ENCODE data around the gene GABARAPL2.
"Not testable (repeated sequence)": the region's sequence is repeated elsewhere in the genome, so short reads cannot be mapped to it uniquely, and the experiment has no call there.

GABARAPL2 gene

GRCh38 chr16:75566040-75566757, at the start of gene GABARAPL2:
Gene GABARAPL2 (plus strand): TSS chr16:75566379. CDS start chr16:75566487, 108 bp downstream.
- DNase-seq (ENCODE audit: low read depth), result peak; percentile 84

GRCh38 chr16:75519175-75519574, 47.0 kb upstream of the GABARAPL2 start:
- DNase-seq (ENCODE audit: low read depth), result no peak

DNA sequence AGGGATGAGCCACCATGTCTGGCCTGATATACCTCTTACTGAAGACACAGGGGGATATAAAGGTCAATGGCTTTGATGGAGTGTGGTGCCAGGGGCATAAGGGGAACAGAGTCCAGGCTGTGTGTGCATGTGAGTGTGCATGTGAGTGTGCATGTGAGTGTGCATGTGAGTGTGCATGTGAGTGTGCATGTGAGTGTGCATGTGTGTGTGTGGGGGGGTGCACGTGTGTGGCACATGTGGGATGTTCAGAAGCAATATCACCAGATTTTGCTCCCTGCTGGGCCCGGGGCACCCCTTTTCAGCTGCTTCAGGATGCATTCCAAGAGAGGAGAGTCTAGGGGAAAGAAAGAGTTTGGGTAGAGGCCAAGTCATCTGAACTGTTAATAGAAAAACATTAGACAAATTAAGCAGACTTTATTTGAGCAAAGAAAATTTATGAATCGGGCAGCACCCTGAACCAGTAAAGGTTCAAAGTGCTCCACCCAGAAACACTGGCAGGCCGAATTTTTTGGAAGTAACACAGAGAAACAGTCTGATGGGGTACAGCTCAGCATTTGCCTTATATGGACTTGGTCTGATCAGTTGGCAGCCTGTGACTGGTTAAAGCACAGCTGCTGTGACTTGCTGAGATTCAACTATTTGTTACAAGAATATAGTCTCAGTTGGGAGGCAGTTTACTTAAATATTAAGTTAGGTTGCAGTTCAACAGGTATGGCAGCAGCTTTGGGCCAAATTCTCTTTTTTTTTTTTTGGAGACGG, 40.0 kb upstream of the GABARAPL2 start:
- DNase-seq (ENCODE audit: low read depth), result no peak

GRCh38 chr16:75527825-75528299, 38.3 kb upstream of the GABARAPL2 start:
- DNase-seq (ENCODE audit: low read depth), result no peak

DNA sequence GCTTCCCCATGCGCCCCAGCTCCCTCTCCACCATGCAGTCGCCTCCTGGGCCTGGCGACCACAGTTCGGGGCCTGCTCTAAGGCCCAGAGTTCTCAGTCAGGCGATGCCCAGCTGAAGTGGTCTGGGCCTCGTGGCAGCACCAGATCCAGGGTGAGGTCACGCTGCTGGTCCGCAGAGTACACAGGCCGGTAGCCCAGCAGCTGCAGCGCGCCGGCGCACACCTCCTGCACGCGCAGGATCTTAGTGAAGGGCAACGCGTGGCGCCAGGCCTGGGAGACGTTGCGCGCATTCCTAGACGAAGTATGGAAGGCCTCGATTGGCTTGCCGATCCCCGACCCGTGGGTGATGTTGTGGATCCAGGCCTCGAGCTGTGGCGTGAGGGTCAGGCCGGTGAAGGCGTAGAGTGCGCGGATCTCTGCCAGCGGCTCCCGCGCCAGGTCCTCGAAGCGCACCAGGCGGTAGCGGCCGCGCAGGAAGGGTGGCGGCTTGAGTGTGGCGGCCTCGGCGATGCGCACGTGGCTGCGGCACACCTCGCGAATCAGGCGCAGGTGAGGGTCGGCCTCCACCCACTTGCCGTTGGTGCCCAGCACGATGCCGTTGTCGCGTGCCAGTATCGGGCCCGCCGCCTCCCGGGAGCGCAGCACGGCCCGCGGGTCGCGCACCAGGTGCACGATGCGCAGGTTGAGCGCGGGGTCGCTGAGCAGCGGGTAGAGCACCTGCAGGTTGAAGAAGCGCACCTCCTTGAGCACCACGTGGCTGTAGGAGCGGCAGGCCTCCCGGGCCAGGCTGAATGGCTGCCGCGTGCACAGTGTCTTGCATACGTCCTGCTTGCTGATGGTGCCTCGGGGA, 36.9 kb upstream of the GABARAPL2 start:
- DNase-seq (ENCODE audit: low read depth), result no peak

DNA sequence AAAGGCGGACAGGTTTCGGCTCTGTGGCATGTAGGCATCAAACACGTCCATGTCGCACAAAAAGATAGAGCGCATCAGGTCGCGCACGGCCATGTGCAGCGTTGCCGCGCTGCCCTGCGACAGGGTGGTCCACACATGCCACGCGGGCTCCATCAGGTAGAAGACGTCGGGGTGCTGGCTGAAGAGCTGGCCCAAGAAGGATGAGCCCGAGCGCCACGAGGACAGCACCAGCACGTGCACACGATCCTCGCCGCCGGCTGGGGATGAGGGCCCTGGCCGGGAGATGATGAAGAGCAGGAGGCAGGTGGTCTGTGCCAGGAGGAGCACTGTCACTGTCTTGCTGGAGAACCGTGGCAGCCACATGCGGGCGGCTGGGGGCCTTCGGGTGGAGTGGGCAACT, 36.2 kb upstream of the GABARAPL2 start:
- no peak for DNase-seq (ENCODE audit: low read depth)

- DNase-seq (ENCODE audit: low read depth), result no peak
Observed at GRCh38 chr16:75532142-75532765, 33.9 kb upstream of the GABARAPL2 start.

GRCh38 chr16:75532791-75533190, 33.4 kb upstream of the GABARAPL2 start:
- no peak for DNase-seq (ENCODE audit: low read depth)

GRCh38 chr16:75534560-75535205, 31.5 kb upstream of the GABARAPL2 start:
- no peak for DNase-seq (ENCODE audit: low read depth)

DNA sequence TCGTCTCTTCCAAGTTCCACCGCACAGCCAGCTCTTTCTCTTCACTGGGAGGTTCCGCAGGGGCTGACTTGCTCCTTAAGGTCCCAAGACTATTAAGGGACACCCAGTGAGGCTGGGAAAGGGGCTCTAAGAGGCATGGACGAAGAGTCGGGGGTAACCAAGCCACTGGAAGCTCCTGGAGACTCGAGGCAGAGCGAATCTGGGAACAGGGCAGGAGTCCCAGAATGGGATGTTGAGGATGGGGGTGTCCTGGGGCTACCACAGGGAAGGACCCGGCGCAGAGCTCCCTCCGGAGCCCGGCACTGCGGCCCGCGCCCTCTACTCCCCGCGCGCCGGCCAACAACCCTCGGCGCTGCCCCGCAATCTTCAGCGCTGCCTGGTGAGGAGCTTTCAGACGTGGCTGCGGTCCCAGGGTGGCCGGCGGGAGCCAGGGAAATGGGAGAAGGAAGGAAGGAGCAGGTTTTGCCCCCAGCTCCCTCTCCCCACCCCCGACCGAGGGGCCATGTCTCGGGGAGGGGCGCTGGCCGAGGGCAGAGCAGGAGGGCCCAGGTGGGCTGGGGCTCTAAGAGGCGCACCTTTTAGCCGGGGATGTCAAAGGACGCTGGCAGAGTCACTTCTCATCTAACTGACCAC, 30.9 kb upstream of the GABARAPL2 start:
- DNase-seq (ENCODE audit: low read depth), result no peak

GRCh38 chr16:75535901-75536300, 30.3 kb upstream of the GABARAPL2 start, which contains the start of gene CHST5:
Gene CHST5 (minus strand): TSS chr16:75536108. CDS start chr16:75530384, 5,724 bp downstream.
- no peak for DNase-seq (ENCODE audit: low read depth)

- DNase-seq (ENCODE audit: low read depth), result no peak
Observed at GRCh38 chr16:75537776-75538175, 28.4 kb upstream of the GABARAPL2 start.

- DNase-seq (ENCODE audit: low read depth), result not testable (repeated sequence)
Observed at GRCh38 chr16:75538882-75539565, 27.2 kb upstream of the GABARAPL2 start.

DNA sequence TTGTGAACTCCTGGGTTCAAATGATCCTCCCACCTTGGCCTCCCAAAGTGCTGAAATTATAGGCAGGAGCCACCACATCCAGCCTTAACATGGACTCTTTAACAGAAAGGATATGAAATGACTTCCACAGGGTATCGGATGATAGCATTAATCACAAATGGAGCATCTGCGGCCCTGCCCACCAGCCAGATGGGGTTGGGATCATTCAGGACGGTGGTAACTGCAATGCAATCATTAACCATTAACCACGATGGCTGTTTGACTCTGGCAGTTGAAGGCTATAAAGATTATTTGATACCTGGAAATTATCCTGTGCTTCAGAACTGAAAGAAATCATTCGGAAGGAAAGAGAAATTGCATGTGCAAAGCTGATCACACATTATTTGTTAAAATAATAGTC, 24.9 kb upstream of the GABARAPL2 start:
- no peak for DNase-seq (ENCODE audit: low read depth)

GRCh38 chr16:75542462-75542861, 23.7 kb upstream of the GABARAPL2 start:
- DNase-seq (ENCODE audit: low read depth), result not testable (repeated sequence)

DNA sequence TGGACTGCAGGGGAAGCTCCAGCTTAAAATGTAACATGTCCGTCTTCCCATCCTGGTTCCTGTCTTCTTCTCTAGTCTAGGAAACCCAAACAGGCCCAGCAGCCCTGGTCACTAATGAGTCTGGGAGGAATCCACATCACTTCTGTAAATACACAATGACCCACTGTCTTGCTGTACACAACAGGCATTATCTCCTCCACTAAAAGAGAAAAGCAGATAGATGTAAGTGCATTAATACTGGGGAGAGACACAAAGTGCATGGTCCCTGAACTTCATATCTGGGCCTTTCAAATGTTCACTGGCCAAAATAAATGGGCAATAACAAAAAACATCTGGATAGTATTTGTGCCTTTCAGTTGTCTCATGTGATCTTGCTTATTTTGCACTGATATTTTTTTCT, 20.3 kb upstream of the GABARAPL2 start:
- not testable (repeated sequence) for DNase-seq (ENCODE audit: low read depth)

- DNase-seq (ENCODE audit: low read depth), result no peak
Observed at GRCh38 chr16:75546293-75546692, 19.9 kb upstream of the GABARAPL2 start.

DNA sequence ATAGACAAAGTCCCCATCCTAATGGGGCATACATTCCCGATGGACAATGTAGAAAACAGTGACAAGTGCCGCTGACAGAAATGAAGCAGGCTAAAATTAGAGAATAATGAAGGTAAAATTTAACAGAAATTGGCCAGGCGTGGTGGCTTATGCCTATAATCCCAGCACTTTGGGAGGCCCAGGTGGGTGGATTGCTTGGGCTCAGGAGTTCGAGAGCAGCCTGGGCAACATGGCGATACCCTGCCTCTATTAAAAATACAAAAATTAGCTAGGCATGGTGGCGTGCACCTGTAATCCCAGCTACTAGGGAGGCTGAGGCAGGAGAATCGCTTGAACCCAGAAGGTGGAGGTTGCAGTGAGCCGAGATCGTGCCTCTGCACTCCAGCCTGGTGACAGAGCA, 17.7 kb upstream of the GABARAPL2 start:
- DNase-seq (ENCODE audit: low read depth), result not testable (repeated sequence)

GRCh38 chr16:75550211-75550662, 15.9 kb upstream of the GABARAPL2 start:
- DNase-seq (ENCODE audit: low read depth), result no peak

GRCh38 chr16:75552951-75553350, 13.2 kb upstream of the GABARAPL2 start:
- DNase-seq (ENCODE audit: low read depth), result no peak
